Keratinocyte (primary cell): Measurements from ENCODE around the gene CLPTM1L.

Source experiments
- EZH2 ChIP-seq: IDR thresholded peaks from one replicate; pipeline ENCODE4 v1.6.1; 2012; ENCODE audit warnings: inconsistent platforms, mild to moderate bottlenecking, low read length, moderate library complexity
- TF ChIP-seq, protein P1 (sequence below), 3 experiments: IDR thresholded peaks in 1 of 3; conservative IDR thresholded peaks in 1 of 3; optimal IDR thresholded peaks in 1 of 3; 2 replicates in 2 of 3; 3 replicates in 1 of 3; pipeline versions ENCODE3 to v1.5.1; 2011; ENCODE audit warnings: low read length in 3 of 3, mild to moderate bottlenecking in 3 of 3, moderate library complexity in 2 of 3, control low read depth in 1 of 3, inconsistent platforms in 1 of 3; ENCODE audit not compliant: insufficient read depth in 2 of 3; ENCODE audit errors: extremely low read depth in 1 of 3

DNA sequence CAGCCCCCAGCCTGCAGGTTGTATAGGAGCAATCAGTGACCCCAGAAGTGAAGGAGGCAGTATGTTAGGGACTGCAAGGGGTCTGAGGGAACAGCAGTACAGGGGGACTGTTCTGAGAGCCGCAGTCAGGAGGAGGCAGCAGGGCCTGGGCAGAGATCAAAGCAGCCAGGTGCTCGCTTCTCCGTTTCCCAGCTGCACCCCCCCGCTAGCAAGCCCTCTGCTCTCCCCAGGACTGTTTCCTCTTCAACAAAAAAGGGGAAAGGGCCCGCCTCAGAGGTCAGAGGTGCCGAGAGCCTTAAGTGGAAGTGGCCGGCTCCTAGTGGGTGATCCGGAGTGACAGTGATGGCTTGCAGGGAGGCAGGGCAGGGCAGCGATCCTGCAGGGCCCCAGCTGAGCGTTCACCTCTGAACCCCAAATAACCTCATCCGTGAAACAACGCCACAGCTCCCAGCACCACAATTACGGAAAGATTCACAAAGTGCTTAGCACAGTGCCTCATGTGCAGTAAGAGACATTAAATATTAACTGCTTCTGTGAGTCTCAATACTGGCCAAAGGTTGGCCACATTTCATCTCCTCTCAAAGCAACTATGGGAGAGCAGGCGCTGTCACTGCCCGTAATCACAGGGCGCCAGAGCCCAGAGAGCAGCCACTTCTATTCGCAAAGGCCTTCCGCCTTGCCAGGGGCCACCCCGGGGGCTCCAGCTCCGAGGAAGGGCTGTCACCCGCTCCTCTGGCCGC, 8.0 kb downstream of the CLPTM1L start:
- TF ChIP-seq, protein P1, sequence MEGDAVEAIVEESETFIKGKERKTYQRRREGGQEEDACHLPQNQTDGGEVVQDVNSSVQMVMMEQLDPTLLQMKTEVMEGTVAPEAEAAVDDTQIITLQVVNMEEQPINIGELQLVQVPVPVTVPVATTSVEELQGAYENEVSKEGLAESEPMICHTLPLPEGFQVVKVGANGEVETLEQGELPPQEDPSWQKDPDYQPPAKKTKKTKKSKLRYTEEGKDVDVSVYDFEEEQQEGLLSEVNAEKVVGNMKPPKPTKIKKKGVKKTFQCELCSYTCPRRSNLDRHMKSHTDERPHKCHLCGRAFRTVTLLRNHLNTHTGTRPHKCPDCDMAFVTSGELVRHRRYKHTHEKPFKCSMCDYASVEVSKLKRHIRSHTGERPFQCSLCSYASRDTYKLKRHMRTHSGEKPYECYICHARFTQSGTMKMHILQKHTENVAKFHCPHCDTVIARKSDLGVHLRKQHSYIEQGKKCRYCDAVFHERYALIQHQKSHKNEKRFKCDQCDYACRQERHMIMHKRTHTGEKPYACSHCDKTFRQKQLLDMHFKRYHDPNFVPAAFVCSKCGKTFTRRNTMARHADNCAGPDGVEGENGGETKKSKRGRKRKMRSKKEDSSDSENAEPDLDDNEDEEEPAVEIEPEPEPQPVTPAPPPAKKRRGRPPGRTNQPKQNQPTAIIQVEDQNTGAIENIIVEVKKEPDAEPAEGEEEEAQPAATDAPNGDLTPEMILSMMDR (optimal IDR thresholded peaks at IDR 0.05 in 1 of 3, IDR thresholded peaks at IDR 0.05 in 1 of 3, conservative IDR thresholded peaks at IDR 0.05 in 1 of 3; ENCODE audit: extremely low read depth in 1 of 3, insufficient read depth in 2 of 3, low read length in 3 of 3), result no peak
- TF ChIP-seq EZH2, result no peak
